Measurements from ENCODE around the gene GPC5. TPM values are rescaled to one million over a fixed set of nuclear protein-coding genes. Genes with fewer than 3 reads are reported as not detected.

Gene GPC5
- total and polyA plus RNA-seq, 2 of the 13 experiments (the other 11 are each of a cell fraction or from before 2014, with no cell fraction given) = 0.02 to 0.07 TPM

GRCh38 chr13:92613921-92614320 is 1215.5 kb downstream of the GPC5 start:
- CTCF ChIA-PET (ENCODE audit: low intra/inter-chr PET ratio, low total read pairs) = no interaction called here
- no peaks in the 10 kb centered on the region for H3K4me1 ChIP-seq (ENCODE audit: insufficient read depth, low read length)
- H2AFZ ChIP-seq (ENCODE audit: low read length) = no peak overlapping the region
- H3K9me3 ChIP-seq (ENCODE audit: low read length) = no peaks in the 10 kb centered on the region
- no peaks in the 10 kb centered on the region for H3K27me3 ChIP-seq (ENCODE audit: control insufficient read depth in 1 of 2, insufficient read depth in 2 of 2, low read length in 2 of 2)
- DNase-seq (ENCODE audit: low spot score) (no peak), ATAC-seq (no peak), FAIRE-seq (no peak)
- H3K27ac ChIP-seq (ENCODE audit: extremely low read length, insufficient read depth, low read length) = no peak overlapping the region
- H4K20me1 ChIP-seq (ENCODE audit: insufficient read depth, low read length) = no peaks in the 10 kb centered on the region
- no peaks in the 10 kb centered on the region for H3K36me3 ChIP-seq (replicated peaks in 1 of 2; ENCODE audit: control insufficient read depth in 1 of 2, insufficient read depth in 2 of 2, low read length in 2 of 2)
- no peaks in the 10 kb centered on the region for H3K79me2 ChIP-seq (ENCODE audit: insufficient read depth, low read length)
- no peak overlapping the region for H3K9ac ChIP-seq (ENCODE audit: insufficient read depth, low read depth, low read length)
- in situ Hi-C loops (cut with HindIII; ENCODE audit: extremely low pct_ligation_motif_present, low pct_unique_long_range_greater_than_20kb) (no loop called here), intact Hi-C loops (cut with micrococcal nuclease; ENCODE audit: unreplicated experiment) (no loop called here)
- no peak overlapping the region for H3K4me2 ChIP-seq (ENCODE audit: low read depth, low read length)
- POLR2A ChIA-PET = no interaction called here
- no peak overlapping the region for H3K4me3 ChIP-seq (replicated peaks in 1 of 3; ENCODE audit: insufficient read depth in 1 of 3, low read depth in 2 of 3, low read length in 3 of 3)
- no TSS peak for BruUV-seq (replicated peaks)
- TF ChIP-seq, protein P1, sequence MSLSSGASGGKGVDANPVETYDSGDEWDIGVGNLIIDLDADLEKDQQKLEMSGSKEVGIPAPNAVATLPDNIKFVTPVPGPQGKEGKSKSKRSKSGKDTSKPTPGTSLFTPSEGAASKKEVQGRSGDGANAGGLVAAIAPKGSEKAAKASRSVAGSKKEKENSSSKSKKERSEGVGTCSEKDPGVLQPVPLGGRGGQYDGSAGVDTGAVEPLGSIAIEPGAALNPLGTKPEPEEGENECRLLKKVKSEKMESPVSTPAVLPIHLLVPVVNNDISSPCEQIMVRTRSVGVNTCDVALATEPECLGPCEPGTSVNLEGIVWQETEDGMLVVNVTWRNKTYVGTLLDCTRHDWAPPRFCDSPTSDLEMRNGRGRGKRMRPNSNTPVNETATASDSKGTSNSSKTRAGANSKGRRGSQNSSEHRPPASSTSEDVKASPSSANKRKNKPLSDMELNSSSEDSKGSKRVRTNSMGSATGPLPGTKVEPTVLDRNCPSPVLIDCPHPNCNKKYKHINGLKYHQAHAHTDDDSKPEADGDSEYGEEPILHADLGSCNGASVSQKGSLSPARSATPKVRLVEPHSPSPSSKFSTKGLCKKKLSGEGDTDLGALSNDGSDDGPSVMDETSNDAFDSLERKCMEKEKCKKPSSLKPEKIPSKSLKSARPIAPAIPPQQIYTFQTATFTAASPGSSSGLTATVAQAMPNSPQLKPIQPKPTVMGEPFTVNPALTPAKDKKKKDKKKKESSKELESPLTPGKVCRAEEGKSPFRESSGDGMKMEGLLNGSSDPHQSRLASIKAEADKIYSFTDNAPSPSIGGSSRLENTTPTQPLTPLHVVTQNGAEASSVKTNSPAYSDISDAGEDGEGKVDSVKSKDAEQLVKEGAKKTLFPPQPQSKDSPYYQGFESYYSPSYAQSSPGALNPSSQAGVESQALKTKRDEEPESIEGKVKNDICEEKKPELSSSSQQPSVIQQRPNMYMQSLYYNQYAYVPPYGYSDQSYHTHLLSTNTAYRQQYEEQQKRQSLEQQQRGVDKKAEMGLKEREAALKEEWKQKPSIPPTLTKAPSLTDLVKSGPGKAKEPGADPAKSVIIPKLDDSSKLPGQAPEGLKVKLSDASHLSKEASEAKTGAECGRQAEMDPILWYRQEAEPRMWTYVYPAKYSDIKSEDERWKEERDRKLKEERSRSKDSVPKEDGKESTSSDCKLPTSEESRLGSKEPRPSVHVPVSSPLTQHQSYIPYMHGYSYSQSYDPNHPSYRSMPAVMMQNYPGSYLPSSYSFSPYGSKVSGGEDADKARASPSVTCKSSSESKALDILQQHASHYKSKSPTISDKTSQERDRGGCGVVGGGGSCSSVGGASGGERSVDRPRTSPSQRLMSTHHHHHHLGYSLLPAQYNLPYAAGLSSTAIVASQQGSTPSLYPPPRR (CRISPR knock-in tag; IDR thresholded peaks at IDR 0.05; ENCODE audit: borderline replicate concordance) = no peak
- TF ChIP-seq RNF2 (conservative IDR thresholded peaks at IDR 0.05; ENCODE audit: low read depth) = no peak
- TF ChIP-seq ZNF75D (CRISPR knock-in tag; IDR thresholded peaks at IDR 0.05; ENCODE audit: borderline replicate concordance) = no peak
- TF ChIP-seq ZNF136 (CRISPR knock-in tag; IDR thresholded peaks at IDR 0.05; ENCODE audit: low read depth) = no peak
- no peak for TF ChIP-seq CC2D1A (CRISPR knock-in tag; IDR thresholded peaks at IDR 0.05)
- TF ChIP-seq AHDC1 (CRISPR knock-in tag; IDR thresholded peaks at IDR 0.05; ENCODE audit: borderline replicate concordance) = no peak
- TF ChIP-seq STAT5B (CRISPR knock-in tag; IDR thresholded peaks at IDR 0.05) = no peak
- TF ChIP-seq BRD4 (CRISPR knock-in tag; IDR thresholded peaks at IDR 0.05) = no peak

All from HepG2 (cell line).